HG02610 (cell line): ENCODE measurements around the gene PLS3.
A peak's percentile ranks its signal among the peaks of the same experiment; 100 is the strongest.

ENCODE experiments used
- ATAC-seq: cut with Tn5 transposase; IDR thresholded peaks from one replicate; pipeline ENCODE4 v1.9.1; 2021; ENCODE audit warnings: mild to moderate bottlenecking, moderate library complexity; ENCODE audit not compliant: unreplicated experiment

Gene PLS3

GRCh38 chrX:115687595-115687994 is 126.6 kb downstream of the PLS3 start:
- ATAC-seq, result no peak

- no peak for ATAC-seq
These were observed 129.0 kb downstream of the PLS3 start for GRCh38 chrX:115689931-115690330.

- ATAC-seq, result peak; percentile 84
These were observed 129.7 kb downstream of the PLS3 start for GRCh38 chrX:115690511-115691216.

DNA sequence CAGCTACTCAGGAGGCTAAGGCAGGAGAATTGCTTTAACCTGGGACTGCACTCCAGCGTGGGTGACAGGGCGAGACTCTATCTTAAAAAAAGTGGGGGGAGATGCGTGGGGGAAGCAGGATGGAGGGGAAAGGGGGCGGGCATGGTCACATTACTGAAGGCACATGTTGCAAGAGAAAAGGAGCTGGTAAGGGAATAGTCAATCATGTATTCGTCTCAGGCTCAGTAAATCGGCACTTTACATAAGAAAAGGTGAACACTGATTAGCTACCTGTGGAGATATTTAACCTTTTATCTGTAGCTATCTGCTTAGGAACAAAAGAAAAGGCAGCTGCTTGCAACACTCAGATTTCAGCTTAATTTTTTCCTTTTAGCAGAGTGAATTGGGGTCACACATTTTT is 132.5 kb downstream of the PLS3 start:
- ATAC-seq, result no peak

DNA sequence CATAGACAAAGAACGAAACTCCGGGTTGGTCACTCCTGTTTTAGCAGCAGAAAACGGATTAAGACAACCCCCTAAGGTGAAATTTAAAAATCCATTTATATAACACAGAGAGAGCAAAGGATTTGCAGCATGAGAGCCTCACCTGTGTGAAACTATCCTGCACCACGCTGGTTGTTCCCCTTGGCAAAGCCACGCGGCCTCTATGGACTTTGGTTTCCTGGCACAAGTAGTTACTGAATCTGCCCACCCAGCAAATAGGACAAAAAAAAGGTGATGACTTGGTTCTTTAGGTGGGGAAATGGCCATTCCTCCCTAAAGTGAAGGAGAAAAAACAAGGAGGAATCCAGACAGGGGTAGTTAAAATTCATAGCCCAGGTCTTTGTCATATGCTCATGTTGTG is 133.1 kb downstream of the PLS3 start:
- no peak for ATAC-seq

- no peak for ATAC-seq
These were observed 135.1 kb downstream of the PLS3 start for GRCh38 chrX:115696039-115696438.

GRCh38 chrX:115696939-115697338 is 136.0 kb downstream of the PLS3 start:
- no peak for ATAC-seq

GRCh38 chrX:115697806-115698205 is 136.8 kb downstream of the PLS3 start:
- no peak for ATAC-seq
